Endothelial cell of umbilical vein (primary cell): ENCODE data around the gene HADH.

Experiments used
- CTCF ChIP-seq, 2 donors: IDR thresholded peaks; 1 replicate in 1 of 2; 2 replicates in 1 of 2; pipeline ENCODE4 v1.5.1; 2011; ENCODE audit warnings: low read length in 2 of 2, mild to moderate bottlenecking in 2 of 2, moderate library complexity in 2 of 2, control low read depth in 1 of 2, inconsistent platforms in 1 of 2, low read depth in 1 of 2; ENCODE audit not compliant: insufficient read depth in 1 of 2; ENCODE audit errors: extremely low read depth in 1 of 2
- EZH2 ChIP-seq: IDR thresholded peaks from 2 replicates; pipeline ENCODE4 v1.6.1; 2012; ENCODE audit warnings: borderline replicate concordance, low read depth, mild to moderate bottlenecking, moderate library complexity, low read length, inconsistent platforms; ENCODE audit not compliant: severe bottlenecking
- POLR2A ChIP-seq: IDR thresholded peaks from 2 replicates; pipeline ENCODE4 v1.6.1; 2012; ENCODE audit warnings: low read depth, mild to moderate bottlenecking, control low read depth, low read length
- POLR2AphosphoS5 ChIP-seq: IDR thresholded peaks from 2 replicates; pipeline ENCODE4 v1.6.1; 2012; ENCODE audit warnings: low read depth, mild to moderate bottlenecking, control low read depth, low read length, moderate library complexity; ENCODE audit not compliant: insufficient read depth

GRCh38 chr4:108003982-108004515 is 14.4 kb downstream of the HADH start:
- no peak for TF ChIP-seq CTCF (IDR thresholded peaks at IDR 0.05; ENCODE audit: extremely low read depth in 1 of 2, insufficient read depth in 1 of 2, low read depth in 1 of 2, low read length in 2 of 2)
- TF ChIP-seq EZH2: no peak
- TF ChIP-seq POLR2A: no peak
- TF ChIP-seq POLR2AphosphoS5: no peak
